HCT116 (cell line): Measurements from ENCODE around the gene DHCR7. TPM values are rescaled to one million over a fixed set of nuclear protein-coding genes. Genes with fewer than 3 reads are reported as not detected.

Source experiments
- ATAC-seq: fragments of 200-7000 bp; cut with Tn5 transposase; 2 replicates; pipeline ENCODE4 v1.9.1; 2020; ENCODE audit warnings: mild to moderate bottlenecking, moderate library complexity
- BruUV-seq: library from RNA; stranded (reverse); fragments of 400-500 nt; replicated peaks from 2 replicates; lab custom pipeline; 2021; lab: Mats Ljungman, UMichigan
- CTCF ChIA-PET: fragments of 300-600 bp; sonication (Branson Sonifier 250); formaldehyde crosslinking; loops from one replicate; lab custom pipeline; 2021; ENCODE audit warnings: antibody characterized with exemption; lab: Charles Lee
- POLR2A ChIA-PET: fragments of 300-600, 350-600 bp; sonication (Branson Sonifier 250); formaldehyde crosslinking; loops from one replicate; lab custom pipeline; 2021; ENCODE audit warnings: antibody characterized with exemption; lab: Charles Lee
- RAD21 ChIA-PET, 2 experiments: fragments of 300-600 bp; sonication (Branson Sonifier 250); formaldehyde crosslinking; loops; one replicate each; lab custom pipeline; 2023; ENCODE audit warnings: low total read pairs in 2 of 2; ENCODE audit not compliant: uncharacterized antibody in 2 of 2, unreplicated experiment in 2 of 2, low non-redundant PET in 1 of 2; lab: Charles Lee
- DNase-seq: peaks from one replicate; pipeline ENCODE4 v3.0.0-alpha.2; 2010; ENCODE audit warnings: low read depth, low spot score
- H2AFZ ChIP-seq: fragments of 200-600 bp; shearing (Covaris generic), sonication (generic); 2 replicates; pipeline ENCODE4 v1.6.1; 2017; ENCODE audit warnings: low read depth, mixed run types, mixed read lengths, antibody characterized with exemption, low read length; ENCODE audit not compliant: poor library complexity, severe bottlenecking
- H3K27ac ChIP-seq: 2 replicates; pipeline ENCODE4 v1.5.1; 2012; ENCODE audit warnings: low read depth, low read length
- H3K27me3 ChIP-seq: fragments of 200-600 bp; sonication (generic); 2 replicates; pipeline ENCODE4 v1.6.1; 2016; ENCODE audit warnings: mixed run types, low read length, mixed read lengths; ENCODE audit not compliant: insufficient read depth
- H3K36me3 ChIP-seq, 2 experiments: fragments of 200-500 bp in 1 of 2; fragments of 200-600 bp in 1 of 2; sonication (Bioruptor generic) in 1 of 2; sonication (generic) in 1 of 2; 2 replicates each; pipeline versions ENCODE4 v1.5.1 to v1.6.1; 2014 to 2016; ENCODE audit warnings: low read length in 2 of 2, inconsistent platforms in 1 of 2, mixed read lengths in 1 of 2, mixed run types in 1 of 2; ENCODE audit not compliant: insufficient read depth in 2 of 2, control insufficient read depth in 1 of 2
- H3K4me1 ChIP-seq, 2 experiments: fragments of 200-600 bp in 1 of 2; sonication (generic) in 1 of 2; 2 replicates each; pipeline versions ENCODE4 v1.5.1 to v1.6.1; 2012 to 2017; ENCODE audit warnings: low read length in 2 of 2, inconsistent platforms in 1 of 2, mild to moderate bottlenecking in 1 of 2, mixed read lengths in 1 of 2, mixed run types in 1 of 2, moderate library complexity in 1 of 2; ENCODE audit not compliant: insufficient read depth in 2 of 2, control insufficient read depth in 1 of 2
- H3K4me2 ChIP-seq: fragments of 200-600 bp; sonication (generic); 2 replicates; pipeline ENCODE4 v1.6.1; 2017; ENCODE audit warnings: mixed run types, low read length, mixed read lengths
- H3K4me3 ChIP-seq, 2 experiments: fragments of 200-600 bp in 1 of 2; sonication (generic) in 1 of 2; replicated peaks in 1 of 2; 2 replicates each; pipeline ENCODE4 v1.5.1; 2011 to 2016; ENCODE audit warnings: low read length in 2 of 2, control low read depth in 1 of 2, low read depth in 1 of 2, mild to moderate bottlenecking in 1 of 2, mixed read lengths in 1 of 2, mixed run types in 1 of 2
- H3K79me2 ChIP-seq: fragments of 200-600 bp; sonication (generic); 2 replicates; pipeline ENCODE4 v1.6.1; 2017; ENCODE audit warnings: mild to moderate bottlenecking, mixed run types, low read length, moderate library complexity, mixed read lengths; ENCODE audit not compliant: insufficient read depth
- H3K9ac ChIP-seq: fragments of 200-600 bp; sonication (generic); 2 replicates; pipeline ENCODE4 v1.6.1; 2016; ENCODE audit warnings: low read length, mixed read lengths
- H3K9me2 ChIP-seq: fragments of 200-600 bp; sonication (generic), shearing (Covaris generic); 2 replicates; pipeline ENCODE4 v1.6.1; 2017; ENCODE audit warnings: mixed run types, mild to moderate bottlenecking, moderate library complexity; ENCODE audit not compliant: insufficient read depth
- H3K9me3 ChIP-seq, 2 experiments: fragments of 200-500 bp in 1 of 2; fragments of 200-600 bp in 1 of 2; sonication (Bioruptor generic) in 1 of 2; sonication (generic) in 1 of 2; 2 replicates each; pipeline ENCODE4 v1.6.1; 2014 to 2017; ENCODE audit warnings: low read length in 2 of 2, mixed read lengths in 2 of 2, inconsistent platforms in 1 of 2, low read depth in 1 of 2, mild to moderate bottlenecking in 1 of 2, mixed run types in 1 of 2, moderate library complexity in 1 of 2; ENCODE audit not compliant: control insufficient read depth in 1 of 2, insufficient read depth in 1 of 2
- H4K20me1 ChIP-seq: fragments of 200-600 bp; sonication (generic), shearing (Covaris generic); 2 replicates; pipeline ENCODE4 v1.6.1; 2017; ENCODE audit warnings: mixed run types, mild to moderate bottlenecking, moderate library complexity; ENCODE audit not compliant: insufficient read depth
- EZH2 ChIP-seq: fragments of 200-600 bp; sonication (generic); IDR thresholded peaks from 2 replicates; pipeline ENCODE4 v1.6.1; 2017; ENCODE audit warnings: antibody characterized with exemption, mixed run types
- POLR2A ChIP-seq: IDR thresholded peaks from 2 replicates; pipeline ENCODE4 v1.7.0; 2011; ENCODE audit warnings: borderline replicate concordance; ENCODE audit not compliant: insufficient read depth, insufficient read length; ENCODE audit errors: extremely low read depth
- POLR2AphosphoS5 ChIP-seq: IDR thresholded peaks from 2 replicates; pipeline ENCODE4 v1.6.1; 2011; ENCODE audit warnings: mild to moderate bottlenecking, low read depth, low read length, moderate library complexity
- RAD21 ChIP-seq: IDR thresholded peaks from 2 replicates; pipeline ENCODE4 v1.6.1; 2012; ENCODE audit warnings: low read depth, mild to moderate bottlenecking
- SRF ChIP-seq: IDR thresholded peaks from 2 replicates; pipeline ENCODE4 v1.6.1; 2012; ENCODE audit warnings: low read depth
- TCF7L2 ChIP-seq: IDR thresholded peaks from 2 replicates; pipeline ENCODE4 v1.7.0; 2011; ENCODE audit warnings: borderline replicate concordance, inconsistent platforms; ENCODE audit not compliant: insufficient read depth, insufficient read length; ENCODE audit errors: extremely low read depth
- ZNF274 ChIP-seq: fragments of 200-500 bp; sonication (Bioruptor generic); IDR thresholded peaks from 2 replicates; pipeline ENCODE4 v1.6.1; 2014; ENCODE audit warnings: mild to moderate bottlenecking, low read depth, low read length, inconsistent platforms
- intact Hi-C: fragments of 100-400 bp; cut with micrococcal nuclease; formaldehyde crosslinking; loops from 2 replicates; pipeline ENCODE4 v1.10.0; 2022
- total RNA-seq: library from RNA; stranded (reverse); gene quantifications from one replicate; pipeline ENCODE4 v1.2.1, GENCODE V29; 2021; ENCODE audit not compliant: unreplicated experiment
- TF ChIP-seq, protein P1 (sequence below), 3 experiments: fragments of 200-600 bp in 1 of 3; sonication (generic) in 1 of 3; IDR thresholded peaks in 2 of 3; conservative IDR thresholded peaks in 1 of 3; 2 replicates each; pipeline ENCODE4 v1.5.1; 2012 to 2017; ENCODE audit warnings: low read depth in 2 of 3, low read length in 2 of 3, antibody characterized with exemption in 1 of 3, borderline replicate concordance in 1 of 3, control low read depth in 1 of 3, mild to moderate bottlenecking in 1 of 3, mixed read lengths in 1 of 3, mixed run types in 1 of 3, moderate library complexity in 1 of 3; ENCODE audit not compliant: insufficient read depth in 1 of 3
- TF ChIP-seq, protein P2 (sequence below): IDR thresholded peaks from 2 replicates; pipeline ENCODE4 v1.6.1; 2011; ENCODE audit warnings: mild to moderate bottlenecking, low read length, moderate library complexity; ENCODE audit not compliant: insufficient replicate concordance; ENCODE audit errors: extremely low read depth
- TF ChIP-seq, protein P3 (sequence below): IDR thresholded peaks from 2 replicates; pipeline ENCODE4 v1.6.1; 2012

Gene DHCR7
- total RNA-seq, 1 experiment from 2014 or later, result 115 TPM

DNA sequence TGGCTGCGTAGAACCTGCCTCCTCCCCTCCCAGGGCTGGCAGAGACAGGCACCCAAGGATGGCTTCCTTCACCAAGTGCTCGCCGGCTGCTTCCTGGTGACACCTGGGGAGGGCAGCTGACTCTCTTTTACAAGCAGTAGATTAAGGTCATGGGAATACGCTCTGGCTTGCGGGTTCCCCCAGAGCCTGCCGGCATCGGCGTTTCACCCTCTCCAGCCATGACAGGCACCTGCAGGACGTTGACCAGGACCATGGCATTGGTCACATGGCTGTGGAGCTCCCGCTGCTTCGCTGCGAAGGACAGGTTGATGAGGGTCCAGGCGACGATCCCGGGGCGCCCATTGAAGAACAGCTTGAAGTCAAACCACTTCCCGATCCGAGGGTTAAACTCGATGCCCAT is 9.5 kb downstream of the DHCR7 start:
- no peak overlapping the region for H3K27ac ChIP-seq
- RAD21 ChIA-PET, result no interaction called here
- no peaks in the 10 kb centered on the region for H3K27me3 ChIP-seq
- H3K36me3 ChIP-seq, result peaks cover 10 to 30% of the 10 kb centered on the region in 2 experiments
- H3K4me1 ChIP-seq, result no peaks in the 10 kb centered on the region; a peak in 1 of 4 replicates
- no TSS peak for BruUV-seq
- no peaks in the 10 kb centered on the region for H3K9me3 ChIP-seq
- POLR2A ChIA-PET, result interaction anchor here (1.8 kb wide), 1 partner anchor 9 kb away, joined by 5 read pairs; the partner anchor contains the start of gene DHCR7
- no peaks in the 10 kb centered on the region for H3K9me2 ChIP-seq
- H3K4me2 ChIP-seq, result no peak overlapping the region
- no peak overlapping the region for H2AFZ ChIP-seq
- no peak overlapping the region for H3K9ac ChIP-seq
- DNase-seq, result no peak
- CTCF ChIA-PET, result no interaction called here
- no peaks in the 10 kb centered on the region for H4K20me1 ChIP-seq
- no peak overlapping the region for H3K4me3 ChIP-seq
- TF ChIP-seq, protein P1, sequence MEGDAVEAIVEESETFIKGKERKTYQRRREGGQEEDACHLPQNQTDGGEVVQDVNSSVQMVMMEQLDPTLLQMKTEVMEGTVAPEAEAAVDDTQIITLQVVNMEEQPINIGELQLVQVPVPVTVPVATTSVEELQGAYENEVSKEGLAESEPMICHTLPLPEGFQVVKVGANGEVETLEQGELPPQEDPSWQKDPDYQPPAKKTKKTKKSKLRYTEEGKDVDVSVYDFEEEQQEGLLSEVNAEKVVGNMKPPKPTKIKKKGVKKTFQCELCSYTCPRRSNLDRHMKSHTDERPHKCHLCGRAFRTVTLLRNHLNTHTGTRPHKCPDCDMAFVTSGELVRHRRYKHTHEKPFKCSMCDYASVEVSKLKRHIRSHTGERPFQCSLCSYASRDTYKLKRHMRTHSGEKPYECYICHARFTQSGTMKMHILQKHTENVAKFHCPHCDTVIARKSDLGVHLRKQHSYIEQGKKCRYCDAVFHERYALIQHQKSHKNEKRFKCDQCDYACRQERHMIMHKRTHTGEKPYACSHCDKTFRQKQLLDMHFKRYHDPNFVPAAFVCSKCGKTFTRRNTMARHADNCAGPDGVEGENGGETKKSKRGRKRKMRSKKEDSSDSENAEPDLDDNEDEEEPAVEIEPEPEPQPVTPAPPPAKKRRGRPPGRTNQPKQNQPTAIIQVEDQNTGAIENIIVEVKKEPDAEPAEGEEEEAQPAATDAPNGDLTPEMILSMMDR (IDR thresholded peaks at IDR 0.05 in 2 of 3, conservative IDR thresholded peaks at IDR 0.05 in 1 of 3; ENCODE audit: borderline replicate concordance in 1 of 3, insufficient read depth in 1 of 3, low read depth in 2 of 3, low read length in 2 of 3), result no peak
- TF ChIP-seq POLR2A, result no peak
- TF ChIP-seq, protein P2, sequence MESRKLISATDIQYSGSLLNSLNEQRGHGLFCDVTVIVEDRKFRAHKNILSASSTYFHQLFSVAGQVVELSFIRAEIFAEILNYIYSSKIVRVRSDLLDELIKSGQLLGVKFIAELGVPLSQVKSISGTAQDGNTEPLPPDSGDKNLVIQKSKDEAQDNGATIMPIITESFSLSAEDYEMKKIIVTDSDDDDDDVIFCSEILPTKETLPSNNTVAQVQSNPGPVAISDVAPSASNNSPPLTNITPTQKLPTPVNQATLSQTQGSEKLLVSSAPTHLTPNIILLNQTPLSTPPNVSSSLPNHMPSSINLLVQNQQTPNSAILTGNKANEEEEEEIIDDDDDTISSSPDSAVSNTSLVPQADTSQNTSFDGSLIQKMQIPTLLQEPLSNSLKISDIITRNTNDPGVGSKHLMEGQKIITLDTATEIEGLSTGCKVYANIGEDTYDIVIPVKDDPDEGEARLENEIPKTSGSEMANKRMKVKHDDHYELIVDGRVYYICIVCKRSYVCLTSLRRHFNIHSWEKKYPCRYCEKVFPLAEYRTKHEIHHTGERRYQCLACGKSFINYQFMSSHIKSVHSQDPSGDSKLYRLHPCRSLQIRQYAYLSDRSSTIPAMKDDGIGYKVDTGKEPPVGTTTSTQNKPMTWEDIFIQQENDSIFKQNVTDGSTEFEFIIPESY, result no peak
- no peak for TF ChIP-seq ZNF274
- TF ChIP-seq RAD21, result no peak
- no peak for TF ChIP-seq POLR2AphosphoS5
- no peak for TF ChIP-seq TCF7L2
- no peak for TF ChIP-seq SRF
- TF ChIP-seq, protein P3, sequence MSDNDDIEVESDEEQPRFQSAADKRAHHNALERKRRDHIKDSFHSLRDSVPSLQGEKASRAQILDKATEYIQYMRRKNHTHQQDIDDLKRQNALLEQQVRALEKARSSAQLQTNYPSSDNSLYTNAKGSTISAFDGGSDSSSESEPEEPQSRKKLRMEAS, result no peak
- no peak for TF ChIP-seq EZH2
- TF ChIP-seq, all 23 proteins: peak for 0
- intact Hi-C loops, result no loop called here
- ATAC-seq, result no peak
- H3K79me2 ChIP-seq, result no peaks in the 10 kb centered on the region
